ENCODE measurements around the gene DYNLT1. TPM values are rescaled to one million over a fixed set of nuclear protein-coding genes. Genes with fewer than 3 reads are reported as not detected.

DYNLT1 gene
- total and polyA plus RNA-seq, 9 of the 15 experiments (the other 6 are each of a cell fraction or from before 2014, with no cell fraction given) = 42.2 to 583 (median 127) TPM

DNA sequence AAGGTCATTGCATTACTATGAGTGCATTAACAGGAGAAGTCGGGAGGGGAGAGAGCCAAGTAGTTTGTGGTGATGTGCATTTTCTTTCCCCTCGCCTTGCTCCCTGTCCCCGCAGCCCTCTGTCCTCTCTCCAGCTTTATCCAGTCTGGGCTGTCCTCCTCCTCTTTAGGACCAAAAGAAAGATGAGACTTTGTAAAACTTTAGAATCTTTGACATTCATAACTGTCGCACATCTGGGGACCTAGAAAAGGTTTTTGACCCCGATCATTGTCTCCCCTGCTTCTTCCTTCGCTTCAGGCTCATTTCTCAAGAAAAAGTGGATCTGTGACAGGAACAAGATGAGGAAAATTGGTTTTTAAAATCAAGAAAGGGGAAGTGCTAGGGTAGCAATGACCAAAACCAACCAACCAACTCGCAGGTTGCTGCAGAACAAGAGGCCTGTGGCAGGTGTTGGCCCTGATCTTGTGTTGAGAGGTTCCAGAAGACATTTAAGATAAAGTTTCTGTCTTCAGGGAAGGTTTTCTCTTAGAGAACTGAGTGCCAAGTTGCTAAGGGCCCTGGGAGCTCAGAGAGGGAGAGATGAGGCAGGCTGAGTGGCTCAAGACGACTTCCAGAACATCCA is 22.9 kb upstream of the DYNLT1 start:
- ChIA-PET POLR2A (no interaction called here), CTCF (ENCODE audit: low intra/inter-chr PET ratio) (no interaction called here)
- Histone ChIP-seq H3K9me1 (ENCODE audit: control insufficient read depth, insufficient read depth, low read length) (no peaks in the 10 kb centered on the region), H4K20me1 (replicated peaks; ENCODE audit: control insufficient read depth, insufficient read depth, low read length) (peaks cover 4% of the 10 kb centered on the region), H3K4me2 (ENCODE audit: insufficient read depth, low read length) (no peak overlapping the region), H3K4me1 (replicated peaks in 1 of 2; ENCODE audit: control insufficient read depth in 2 of 2, insufficient read depth in 2 of 2, low read length in 2 of 2) (peaks cover 0 to 3% of the 10 kb centered on the region in 2 experiments; a peak in 1 of 5 replicates), H3K27me3 (ENCODE audit: control insufficient read depth in 2 of 2, insufficient read depth in 2 of 2, low read length in 2 of 2) (peaks cover 78 to 79% of the 10 kb centered on the region in 2 experiments), H3K9ac (ENCODE audit: insufficient read depth in 1 of 2, low read depth in 2 of 2, low read length in 2 of 2) (no peak overlapping the region), H3K79me2 (ENCODE audit: control insufficient read depth, insufficient read depth, low read length) (no peaks in the 10 kb centered on the region), H3K36me3 (ENCODE audit: control insufficient read depth, insufficient read depth, low read length) (no peaks in the 10 kb centered on the region), H3K27ac (ENCODE audit: extremely low read depth, low read depth, low read length) (no peak overlapping the region), H3K9me3 (replicated peaks; ENCODE audit: control insufficient read depth, insufficient read depth, low read depth, low read length) (no peaks in the 10 kb centered on the region), H2AFZ (ENCODE audit: low read depth, low read length) (no peak overlapping the region), H3K4me3 (no peak overlapping the region)
- WGBS (ENCODE audit: insufficient coverage, low coverage, missing lambda C conversion rate) = 0% methylated on average over 8 of the region's 8 CpGs
- FAIRE-seq (no peak), ATAC-seq (no peak), DNase-seq (ENCODE audit: extremely low read depth in 1 of 4, low spot score in 3 of 4) (no peak)
- intact Hi-C loops (cut with micrococcal nuclease) (no loop called here), in situ Hi-C loops (cut with MboI) (no loop called here)
- TF ChIP-seq, protein P1, sequence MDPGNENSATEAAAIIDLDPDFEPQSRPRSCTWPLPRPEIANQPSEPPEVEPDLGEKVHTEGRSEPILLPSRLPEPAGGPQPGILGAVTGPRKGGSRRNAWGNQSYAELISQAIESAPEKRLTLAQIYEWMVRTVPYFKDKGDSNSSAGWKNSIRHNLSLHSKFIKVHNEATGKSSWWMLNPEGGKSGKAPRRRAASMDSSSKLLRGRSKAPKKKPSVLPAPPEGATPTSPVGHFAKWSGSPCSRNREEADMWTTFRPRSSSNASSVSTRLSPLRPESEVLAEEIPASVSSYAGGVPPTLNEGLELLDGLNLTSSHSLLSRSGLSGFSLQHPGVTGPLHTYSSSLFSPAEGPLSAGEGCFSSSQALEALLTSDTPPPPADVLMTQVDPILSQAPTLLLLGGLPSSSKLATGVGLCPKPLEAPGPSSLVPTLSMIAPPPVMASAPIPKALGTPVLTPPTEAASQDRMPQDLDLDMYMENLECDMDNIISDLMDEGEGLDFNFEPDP (CRISPR knock-in tag; IDR thresholded peaks at IDR 0.05) = no peak
- TF ChIP-seq SPI1 (IDR thresholded peaks at IDR 0.05; ENCODE audit: borderline replicate concordance, low read depth, low read length) (peak; percentile 83), CEBPG (CRISPR knock-in tag; IDR thresholded peaks at IDR 0.05) (no peak), CEBPG (tag; conservative IDR thresholded peaks at IDR 0.05 in 1 of 2, IDR thresholded peaks at IDR 0.05 in 1 of 2) (no peak), ATF7 (IDR thresholded peaks at IDR 0.05) (no peak), ZNF175 (CRISPR knock-in tag; IDR thresholded peaks at IDR 0.05; ENCODE audit: low read depth) (no peak), EZH2 (IDR thresholded peaks at IDR 0.05; ENCODE audit: borderline replicate concordance, low read depth, low read length) (0 out of 2 replicates have a peak, but pooled peaks have one; percentile 56), ZNF384 (IDR thresholded peaks at IDR 0.05; ENCODE audit: low read depth, low read length) (no peak)
- TF ChIP-seq, protein P2, sequence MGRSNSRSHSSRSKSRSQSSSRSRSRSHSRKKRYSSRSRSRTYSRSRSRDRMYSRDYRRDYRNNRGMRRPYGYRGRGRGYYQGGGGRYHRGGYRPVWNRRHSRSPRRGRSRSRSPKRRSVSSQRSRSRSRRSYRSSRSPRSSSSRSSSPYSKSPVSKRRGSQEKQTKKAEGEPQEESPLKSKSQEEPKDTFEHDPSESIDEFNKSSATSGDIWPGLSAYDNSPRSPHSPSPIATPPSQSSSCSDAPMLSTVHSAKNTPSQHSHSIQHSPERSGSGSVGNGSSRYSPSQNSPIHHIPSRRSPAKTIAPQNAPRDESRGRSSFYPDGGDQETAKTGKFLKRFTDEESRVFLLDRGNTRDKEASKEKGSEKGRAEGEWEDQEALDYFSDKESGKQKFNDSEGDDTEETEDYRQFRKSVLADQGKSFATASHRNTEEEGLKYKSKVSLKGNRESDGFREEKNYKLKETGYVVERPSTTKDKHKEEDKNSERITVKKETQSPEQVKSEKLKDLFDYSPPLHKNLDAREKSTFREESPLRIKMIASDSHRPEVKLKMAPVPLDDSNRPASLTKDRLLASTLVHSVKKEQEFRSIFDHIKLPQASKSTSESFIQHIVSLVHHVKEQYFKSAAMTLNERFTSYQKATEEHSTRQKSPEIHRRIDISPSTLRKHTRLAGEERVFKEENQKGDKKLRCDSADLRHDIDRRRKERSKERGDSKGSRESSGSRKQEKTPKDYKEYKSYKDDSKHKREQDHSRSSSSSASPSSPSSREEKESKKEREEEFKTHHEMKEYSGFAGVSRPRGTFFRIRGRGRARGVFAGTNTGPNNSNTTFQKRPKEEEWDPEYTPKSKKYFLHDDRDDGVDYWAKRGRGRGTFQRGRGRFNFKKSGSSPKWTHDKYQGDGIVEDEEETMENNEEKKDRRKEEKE (IDR thresholded peaks at IDR 0.05; ENCODE audit: borderline replicate concordance in 1 of 2, control insufficient read depth in 1 of 2, low read depth in 2 of 2, low read length in 1 of 2) = no peak
- BruUV-seq (replicated peaks) = no TSS peak
